ENCODE results near the gene FCRLA.

DNA sequence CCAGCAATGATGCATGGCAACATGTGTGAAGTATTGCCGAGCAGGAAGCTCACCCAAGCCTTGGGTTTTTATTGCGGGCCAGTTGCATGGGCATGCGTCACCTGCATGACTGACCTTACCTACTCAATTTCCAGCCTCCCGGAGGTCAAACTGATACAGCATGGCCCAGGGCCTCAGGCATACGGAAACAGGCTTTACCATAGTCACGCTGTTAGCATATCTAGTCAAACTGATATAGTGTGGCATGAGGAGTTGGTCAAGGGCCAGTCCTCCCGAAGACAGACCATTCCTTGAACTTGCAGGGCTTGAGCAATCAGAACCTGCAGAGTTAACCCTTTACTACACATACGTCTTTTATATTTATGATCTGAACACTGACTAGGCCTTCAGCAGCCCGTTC is 36.2 kb downstream of the FCRLA start:
- TF ChIP-seq, protein P1, sequence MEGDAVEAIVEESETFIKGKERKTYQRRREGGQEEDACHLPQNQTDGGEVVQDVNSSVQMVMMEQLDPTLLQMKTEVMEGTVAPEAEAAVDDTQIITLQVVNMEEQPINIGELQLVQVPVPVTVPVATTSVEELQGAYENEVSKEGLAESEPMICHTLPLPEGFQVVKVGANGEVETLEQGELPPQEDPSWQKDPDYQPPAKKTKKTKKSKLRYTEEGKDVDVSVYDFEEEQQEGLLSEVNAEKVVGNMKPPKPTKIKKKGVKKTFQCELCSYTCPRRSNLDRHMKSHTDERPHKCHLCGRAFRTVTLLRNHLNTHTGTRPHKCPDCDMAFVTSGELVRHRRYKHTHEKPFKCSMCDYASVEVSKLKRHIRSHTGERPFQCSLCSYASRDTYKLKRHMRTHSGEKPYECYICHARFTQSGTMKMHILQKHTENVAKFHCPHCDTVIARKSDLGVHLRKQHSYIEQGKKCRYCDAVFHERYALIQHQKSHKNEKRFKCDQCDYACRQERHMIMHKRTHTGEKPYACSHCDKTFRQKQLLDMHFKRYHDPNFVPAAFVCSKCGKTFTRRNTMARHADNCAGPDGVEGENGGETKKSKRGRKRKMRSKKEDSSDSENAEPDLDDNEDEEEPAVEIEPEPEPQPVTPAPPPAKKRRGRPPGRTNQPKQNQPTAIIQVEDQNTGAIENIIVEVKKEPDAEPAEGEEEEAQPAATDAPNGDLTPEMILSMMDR (IDR thresholded peaks at IDR 0.05), result no peak
- TF ChIP-seq POLR2A (IDR thresholded peaks at IDR 0.05), result no peak
